Fibroblast of the aortic adventitia (primary cell): ENCODE data around the gene TMPRSS15. TPM values are rescaled to one million over a fixed set of nuclear protein-coding genes. Genes with fewer than 3 reads are reported as not detected.

Experiments used
- DNase-seq: peaks from one replicate; pipeline ENCODE4 v3.0.0-alpha.2; 2010; ENCODE audit warnings: low read depth
- H3K4me3 ChIP-seq: 2 replicates; pipeline ENCODE4 v1.5.1; 2011; ENCODE audit warnings: low read depth, mild to moderate bottlenecking, control low read depth, low read length, moderate library complexity
- total RNA-seq: library from RNA; depleted of rRNA; stranded (reverse); fragments of >200 nt; gene quantifications from 2 replicates; pipeline ENCODE4 v1.2.3, GENCODE V29; 2012; ENCODE audit warnings: low replicate concordance
- TF ChIP-seq, protein P1 (sequence below): IDR thresholded peaks from 2 replicates; pipeline ENCODE4 v1.5.1; 2011; ENCODE audit warnings: mild to moderate bottlenecking, low read length, control low read depth, inconsistent platforms; ENCODE audit not compliant: insufficient read depth

TMPRSS15 gene
- total RNA-seq, 1 donor: 0.18 TPM

DNA sequence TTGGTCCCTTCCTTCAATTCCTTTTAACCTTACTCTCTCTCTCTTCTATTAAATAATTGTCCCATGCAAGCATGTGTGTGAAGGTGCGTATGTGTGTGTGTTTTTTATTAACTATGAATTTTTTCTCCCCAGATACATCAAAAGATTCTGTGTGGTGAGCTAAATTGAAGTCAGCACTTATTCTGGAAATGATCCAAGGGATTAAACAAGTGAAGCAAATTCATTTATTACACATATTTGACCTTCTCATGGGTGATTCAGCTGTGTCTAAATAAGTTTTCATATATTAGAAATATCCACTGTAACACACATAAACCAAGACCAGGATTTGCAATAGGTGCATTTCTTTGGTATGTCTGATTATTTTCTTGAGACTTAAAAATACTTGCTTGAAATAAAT, 134.7 kb downstream of the TMPRSS15 start:
- no peak for DNase-seq
- TF ChIP-seq, protein P1, sequence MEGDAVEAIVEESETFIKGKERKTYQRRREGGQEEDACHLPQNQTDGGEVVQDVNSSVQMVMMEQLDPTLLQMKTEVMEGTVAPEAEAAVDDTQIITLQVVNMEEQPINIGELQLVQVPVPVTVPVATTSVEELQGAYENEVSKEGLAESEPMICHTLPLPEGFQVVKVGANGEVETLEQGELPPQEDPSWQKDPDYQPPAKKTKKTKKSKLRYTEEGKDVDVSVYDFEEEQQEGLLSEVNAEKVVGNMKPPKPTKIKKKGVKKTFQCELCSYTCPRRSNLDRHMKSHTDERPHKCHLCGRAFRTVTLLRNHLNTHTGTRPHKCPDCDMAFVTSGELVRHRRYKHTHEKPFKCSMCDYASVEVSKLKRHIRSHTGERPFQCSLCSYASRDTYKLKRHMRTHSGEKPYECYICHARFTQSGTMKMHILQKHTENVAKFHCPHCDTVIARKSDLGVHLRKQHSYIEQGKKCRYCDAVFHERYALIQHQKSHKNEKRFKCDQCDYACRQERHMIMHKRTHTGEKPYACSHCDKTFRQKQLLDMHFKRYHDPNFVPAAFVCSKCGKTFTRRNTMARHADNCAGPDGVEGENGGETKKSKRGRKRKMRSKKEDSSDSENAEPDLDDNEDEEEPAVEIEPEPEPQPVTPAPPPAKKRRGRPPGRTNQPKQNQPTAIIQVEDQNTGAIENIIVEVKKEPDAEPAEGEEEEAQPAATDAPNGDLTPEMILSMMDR: no peak
- no peak overlapping the region for H3K4me3 ChIP-seq

DNA sequence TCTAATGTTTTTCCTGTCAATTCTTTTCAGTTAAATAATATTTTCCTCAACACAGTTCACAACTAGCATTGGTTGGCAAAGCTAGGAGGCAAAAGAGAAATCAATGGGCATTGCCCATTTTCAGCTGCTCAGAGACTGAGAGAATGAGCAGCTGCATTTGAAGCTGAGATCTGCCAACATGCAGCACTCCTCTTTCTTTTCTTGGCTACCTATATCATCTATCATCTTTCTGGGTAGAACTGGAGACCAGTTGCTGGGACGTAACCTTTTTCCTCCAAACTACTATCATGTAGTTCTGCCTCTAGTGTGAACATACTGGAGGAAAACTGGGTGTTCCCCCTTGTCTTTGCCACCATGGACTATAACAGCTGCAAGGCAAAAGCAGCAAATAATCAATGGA, 136.1 kb downstream of the TMPRSS15 start:
- DNase-seq: no peak
- TF ChIP-seq, protein P1: no peak
- H3K4me3 ChIP-seq: no peak overlapping the region

DNA sequence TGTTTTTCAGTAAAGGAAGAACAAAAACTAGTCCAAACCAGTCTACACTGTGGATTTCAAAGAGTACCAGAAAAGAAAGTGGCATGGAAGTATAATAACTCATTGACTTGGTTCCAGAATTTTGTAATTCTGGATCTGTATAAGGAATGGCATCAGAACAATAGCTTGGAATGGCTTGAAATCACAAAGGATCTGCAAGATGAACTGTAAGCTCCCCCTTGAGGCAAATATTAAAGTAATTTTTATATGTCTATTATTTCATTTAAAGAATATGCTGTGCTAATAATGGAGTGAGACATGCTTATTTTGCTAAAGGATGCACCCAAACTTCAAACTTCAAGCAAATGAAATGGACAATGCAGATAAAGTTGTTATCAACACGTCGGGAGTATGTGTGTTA, 137.6 kb downstream of the TMPRSS15 start:
- no peak overlapping the region for H3K4me3 ChIP-seq
- TF ChIP-seq, protein P1: no peak
- DNase-seq: no peak

DNA sequence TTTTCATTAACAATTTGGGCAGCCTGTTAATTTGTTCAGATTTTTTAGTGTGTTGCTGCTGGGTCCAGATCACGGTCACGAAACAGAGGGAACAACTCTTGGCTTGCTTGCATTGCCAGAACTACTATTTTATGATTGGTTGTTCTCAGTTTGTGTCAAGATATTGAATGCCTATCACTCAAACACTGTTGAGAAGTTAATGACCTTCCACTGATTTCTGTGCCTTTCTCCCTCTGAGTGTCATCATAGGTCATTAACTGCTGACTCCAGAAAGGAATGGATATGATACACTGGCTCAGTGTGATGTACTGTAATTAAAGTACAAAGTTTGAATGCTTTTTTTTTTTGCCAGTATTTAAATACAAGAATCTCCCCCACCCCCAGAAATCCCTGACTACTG, 149.8 kb downstream of the TMPRSS15 start:
- no peak for DNase-seq
- TF ChIP-seq, protein P1: no peak
- no peak overlapping the region for H3K4me3 ChIP-seq

DNA sequence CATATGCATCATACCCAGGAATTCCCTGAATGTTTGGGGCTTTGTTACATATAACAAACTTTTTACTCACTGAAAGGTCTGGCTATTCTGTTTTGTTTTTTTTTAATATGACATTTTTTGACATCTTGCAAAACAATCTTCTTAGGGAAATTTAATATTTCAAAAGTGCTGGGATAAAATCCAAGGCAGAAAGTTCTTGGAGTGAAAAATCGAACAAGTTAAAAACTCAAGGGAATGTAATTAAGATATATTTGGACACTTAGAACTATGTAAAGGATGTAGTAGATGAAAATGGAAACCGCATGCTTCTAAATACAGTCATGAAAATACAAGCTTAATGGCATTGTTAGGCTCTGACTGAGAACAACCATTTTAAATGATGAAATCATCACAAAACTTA, 150.4 kb downstream of the TMPRSS15 start:
- no peak for DNase-seq
- no peak overlapping the region for H3K4me3 ChIP-seq
- TF ChIP-seq, protein P1: no peak

DNA sequence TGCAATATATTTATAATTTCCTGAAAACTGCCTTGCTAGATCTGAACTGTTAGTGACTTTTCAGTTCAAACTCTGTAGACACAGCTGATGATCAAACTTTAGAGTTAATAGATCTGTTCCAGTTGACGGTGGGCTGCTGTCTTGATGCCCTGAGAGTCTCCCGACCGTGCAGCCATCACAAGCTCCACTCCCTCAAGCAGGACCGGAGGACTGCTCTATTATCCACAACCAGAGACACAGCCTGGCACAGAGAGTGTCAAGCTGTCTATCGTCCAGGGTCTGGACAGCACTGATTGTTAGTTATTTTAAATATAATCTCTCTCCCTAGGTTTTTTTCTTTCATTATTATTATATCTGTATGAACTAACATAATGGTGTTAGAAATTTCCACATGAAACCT, 150.9 kb downstream of the TMPRSS15 start:
- TF ChIP-seq, protein P1: no peak
- DNase-seq: no peak
- no peak overlapping the region for H3K4me3 ChIP-seq

DNA sequence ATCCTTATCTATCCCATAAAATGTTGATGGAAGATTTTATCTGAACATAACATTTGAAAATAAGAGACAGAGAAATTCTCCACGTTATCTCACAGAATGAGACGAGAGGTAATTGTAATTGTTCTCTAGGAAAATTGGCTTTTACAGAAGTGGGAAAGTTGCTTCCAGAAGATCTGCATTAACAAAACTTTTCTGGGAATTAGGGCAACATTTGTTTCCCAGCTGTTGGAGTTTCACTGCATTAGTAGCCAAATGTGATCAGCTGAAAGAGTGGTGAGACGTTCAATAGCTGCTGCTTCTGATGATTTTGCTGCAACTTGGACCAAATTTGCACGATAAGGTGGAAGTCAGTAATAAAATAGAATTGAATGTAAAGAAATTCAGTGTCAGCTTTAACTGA, 151.3 kb downstream of the TMPRSS15 start:
- TF ChIP-seq, protein P1: no peak
- no peak overlapping the region for H3K4me3 ChIP-seq
- DNase-seq: no peak
